Measurements from ENCODE around the gene UNC5C.

UNC5C gene

GRCh38 chr4:95546221-95546620 is 2.6 kb downstream of the UNC5C start:
- DNase-seq = no peak

- no peak for DNase-seq
Observed at GRCh38 chr4:95545546-95545945, 3.2 kb downstream of the UNC5C start.

GRCh38 chr4:95544113-95545103 is 4.4 kb downstream of the UNC5C start:
- DNase-seq = no peak

- DNase-seq = no peak
Observed at GRCh38 chr4:95541889-95542607, 6.7 kb downstream of the UNC5C start.

GRCh38 chr4:95541094-95541493 is 7.7 kb downstream of the UNC5C start:
- DNase-seq = no peak

- DNase-seq = no peak
Observed at GRCh38 chr4:95540227-95540626, 8.5 kb downstream of the UNC5C start.

GRCh38 chr4:95539106-95539505 is 9.7 kb downstream of the UNC5C start:
- no peak for DNase-seq

- no peak for DNase-seq
Observed at GRCh38 chr4:95537863-95538488, 10.8 kb downstream of the UNC5C start.

GRCh38 chr4:95537191-95537590 is 11.6 kb downstream of the UNC5C start:
- no peak for DNase-seq

GRCh38 chr4:95536650-95537049 is 12.1 kb downstream of the UNC5C start:
- no peak for DNase-seq

GRCh38 chr4:95535180-95535579 is 13.6 kb downstream of the UNC5C start:
- no peak for DNase-seq

- no peak for DNase-seq
Observed at GRCh38 chr4:95534032-95534431, 14.7 kb downstream of the UNC5C start.

GRCh38 chr4:95533254-95533653 is 15.5 kb downstream of the UNC5C start:
- DNase-seq = no peak

- DNase-seq = no peak
Observed at GRCh38 chr4:95532305-95532704, 16.5 kb downstream of the UNC5C start.

- DNase-seq = no peak
Observed at GRCh38 chr4:95531141-95531540, 17.6 kb downstream of the UNC5C start.

GRCh38 chr4:95529946-95530345 is 18.8 kb downstream of the UNC5C start:
- DNase-seq = no peak

- no peak for DNase-seq
Observed at GRCh38 chr4:95528388-95528948, 20.3 kb downstream of the UNC5C start.

- DNase-seq = no peak
Observed at GRCh38 chr4:95526075-95526474, 22.7 kb downstream of the UNC5C start.

GRCh38 chr4:95524729-95525128 is 24.0 kb downstream of the UNC5C start:
- DNase-seq = no peak

- no peak for DNase-seq
Observed at GRCh38 chr4:95524184-95524583, 24.6 kb downstream of the UNC5C start.

- DNase-seq = no peak
Observed at GRCh38 chr4:95522682-95523530, 25.9 kb downstream of the UNC5C start.

Measured in activated CD4-positive, alpha-beta T cell treated with anti-CD3 and anti-CD28 coated beads, Interleukin-2, amount 50 U/mL, for 16 hours (primary cell).